Neural crest cell (in vitro differentiated cells): Measurements from ENCODE around the gene MASP1. TPM values are rescaled to one million over a fixed set of nuclear protein-coding genes. Genes with fewer than 3 reads are reported as not detected.

Experiments
- DNase-seq: peaks from one replicate; pipeline ENCODE4 v3.0.0; 2021; ENCODE audit warnings: low read depth, mixed read lengths, low spot score
- H3K27ac Mint-ChIP-seq: one replicate; pipeline ENCODE4 v1.8.0; 2021; ENCODE audit warnings: mild to moderate bottlenecking, mixed read lengths; ENCODE audit not compliant: unreplicated experiment
- H3K27me3 Mint-ChIP-seq: 2 replicates; pipeline ENCODE4 v1.8.0; 2021; ENCODE audit warnings: low read depth, mild to moderate bottlenecking, mixed read lengths
- H3K36me3 Mint-ChIP-seq: 2 replicates; pipeline ENCODE4 v1.8.0; 2021; ENCODE audit warnings: low read depth, mild to moderate bottlenecking, mixed read lengths
- H3K4me1 Mint-ChIP-seq: 2 replicates; pipeline ENCODE4 v1.8.0; 2021; ENCODE audit warnings: mixed read lengths
- H3K4me3 Mint-ChIP-seq: one replicate; pipeline ENCODE4 v1.8.0; 2021; ENCODE audit warnings: mild to moderate bottlenecking, mixed read lengths
- H3K9me3 Mint-ChIP-seq: 2 replicates; pipeline ENCODE4 v1.8.0; 2021; ENCODE audit warnings: mixed read lengths
- total RNA-seq: library from RNA; stranded (reverse); gene quantifications from 2 replicates; pipeline ENCODE4 v1.2.1, GENCODE V29; 2021
- TF ChIP-seq, protein P1 (sequence below): fragments of 200-600 bp; sonication (generic); conservative IDR thresholded peaks from 2 replicates; pipeline ENCODE4 v1.5.0; 2021; ENCODE audit warnings: antibody characterized with exemption, mild to moderate bottlenecking

Gene MASP1
- total RNA-seq, 1 donor from 2014 or later: 0.58 TPM

GRCh38 chr3:187215460-187215859 lies 76.1 kb downstream of the MASP1 start:
- no peak for DNase-seq
- Mint-ChIP-seq H3K4me1 (peaks cover 1% of the 10 kb centered on the region), H3K9me3 (peaks cover 6% of the 10 kb centered on the region), H3K27me3 (no peaks in the 10 kb centered on the region), H3K4me3 (no peak overlapping the region), H3K36me3 (no peaks in the 10 kb centered on the region), H3K27ac (no peak overlapping the region)
- TF ChIP-seq, protein P1, sequence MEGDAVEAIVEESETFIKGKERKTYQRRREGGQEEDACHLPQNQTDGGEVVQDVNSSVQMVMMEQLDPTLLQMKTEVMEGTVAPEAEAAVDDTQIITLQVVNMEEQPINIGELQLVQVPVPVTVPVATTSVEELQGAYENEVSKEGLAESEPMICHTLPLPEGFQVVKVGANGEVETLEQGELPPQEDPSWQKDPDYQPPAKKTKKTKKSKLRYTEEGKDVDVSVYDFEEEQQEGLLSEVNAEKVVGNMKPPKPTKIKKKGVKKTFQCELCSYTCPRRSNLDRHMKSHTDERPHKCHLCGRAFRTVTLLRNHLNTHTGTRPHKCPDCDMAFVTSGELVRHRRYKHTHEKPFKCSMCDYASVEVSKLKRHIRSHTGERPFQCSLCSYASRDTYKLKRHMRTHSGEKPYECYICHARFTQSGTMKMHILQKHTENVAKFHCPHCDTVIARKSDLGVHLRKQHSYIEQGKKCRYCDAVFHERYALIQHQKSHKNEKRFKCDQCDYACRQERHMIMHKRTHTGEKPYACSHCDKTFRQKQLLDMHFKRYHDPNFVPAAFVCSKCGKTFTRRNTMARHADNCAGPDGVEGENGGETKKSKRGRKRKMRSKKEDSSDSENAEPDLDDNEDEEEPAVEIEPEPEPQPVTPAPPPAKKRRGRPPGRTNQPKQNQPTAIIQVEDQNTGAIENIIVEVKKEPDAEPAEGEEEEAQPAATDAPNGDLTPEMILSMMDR: no peak

- peak overlapping the region; percentile 8 for H3K27ac Mint-ChIP-seq
- H3K4me3 Mint-ChIP-seq: no peak overlapping the region
- peaks cover 6% of the 10 kb centered on the region for H3K9me3 Mint-ChIP-seq
- peaks cover 7% of the 10 kb centered on the region for H3K4me1 Mint-ChIP-seq
- no peaks in the 10 kb centered on the region for H3K27me3 Mint-ChIP-seq
- DNase-seq: no peak
- TF ChIP-seq, protein P1: no peak
- H3K36me3 Mint-ChIP-seq: no peaks in the 10 kb centered on the region
Observed at GRCh38 chr3:187213616-187214015, 77.9 kb downstream of the MASP1 start.

DNA sequence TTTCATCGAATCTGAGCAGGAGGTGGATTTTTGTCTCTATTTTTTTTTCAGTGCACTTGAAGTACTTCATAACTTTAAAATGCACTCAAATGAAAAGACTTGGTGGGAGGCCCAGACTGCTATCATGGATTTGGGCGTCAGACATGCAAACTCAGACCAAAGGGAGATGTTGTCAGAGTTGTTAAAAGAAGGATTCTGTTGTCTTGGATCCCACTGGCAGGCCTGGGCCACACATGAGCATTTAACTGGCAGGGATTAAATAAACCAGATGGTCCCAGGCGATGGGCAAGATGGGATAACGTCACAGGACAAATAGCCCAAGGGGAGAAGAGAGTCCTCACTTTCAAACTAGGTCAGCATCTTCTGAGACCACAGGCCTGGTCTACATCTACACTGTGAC lies 78.8 kb downstream of the MASP1 start:
- TF ChIP-seq, protein P1: no peak
- H3K9me3 Mint-ChIP-seq: peaks cover 6% of the 10 kb centered on the region
- no peak overlapping the region for H3K4me3 Mint-ChIP-seq
- H3K27ac Mint-ChIP-seq: no peak overlapping the region
- H3K36me3 Mint-ChIP-seq: peaks cover 3% of the 10 kb centered on the region
- peaks cover 7% of the 10 kb centered on the region for H3K4me1 Mint-ChIP-seq
- no peak for DNase-seq
- H3K27me3 Mint-ChIP-seq: no peaks in the 10 kb centered on the region

GRCh38 chr3:187212196-187212545 lies 79.4 kb downstream of the MASP1 start:
- DNase-seq: no peak
- no peak overlapping the region for H3K27ac Mint-ChIP-seq

GRCh38 chr3:187211532-187212195 lies 79.9 kb downstream of the MASP1 start:
- Mint-ChIP-seq H3K27ac (no peak overlapping the region), H3K4me1 (peaks cover 7% of the 10 kb centered on the region), H3K4me3 (no peak overlapping the region), H3K27me3 (no peaks in the 10 kb centered on the region), H3K36me3 (peaks cover 5% of the 10 kb centered on the region), H3K9me3 (peaks cover 6% of the 10 kb centered on the region)
- no peak for DNase-seq
- TF ChIP-seq, protein P1: no peak

More at GRCh38 chr3:187212196-187212545, 79.4 kb downstream of the MASP1 start:
- no peaks in the 10 kb centered on the region for H3K27me3 Mint-ChIP-seq
- peaks cover 5% of the 10 kb centered on the region for H3K36me3 Mint-ChIP-seq
- H3K9me3 Mint-ChIP-seq: peaks cover 6% of the 10 kb centered on the region
- H3K4me3 Mint-ChIP-seq: no peak overlapping the region
- peaks cover 7% of the 10 kb centered on the region for H3K4me1 Mint-ChIP-seq
- TF ChIP-seq, protein P1: no peak
